H1 (cell line): ENCODE results near the gene CYP46A1. TPM values are rescaled to one million over a fixed set of nuclear protein-coding genes. Genes with fewer than 3 reads are reported as not detected.

ENCODE experiments used
- CTCF ChIA-PET: fragments of 300-600 bp; sonication (Branson Sonifier 250); formaldehyde crosslinking; loops from one replicate; lab custom pipeline; 2021; ENCODE audit not compliant: partially characterized antibody; lab: Charles Lee
- POLR2A ChIA-PET: fragments of 300-600 bp; sonication (Branson Sonifier 250); formaldehyde crosslinking; loops from one replicate; lab custom pipeline; 2021; ENCODE audit warnings: inconsistent platforms; ENCODE audit not compliant: partially characterized antibody; lab: Charles Lee
- DNase-seq, 2 experiments: peaks; one replicate each; pipeline versions ENCODE4 v3.0.0 to v3.0.0-alpha.2; 2010 to 2022; ENCODE audit warnings: low spot score in 2 of 2, low read depth in 1 of 2, mixed read lengths in 1 of 2
- FAIRE-seq: peaks from 2 replicates; lab custom pipeline; 2011; peaks lifted over from hg19 to GRCh38; lab: Jason Lieb, UNC
- H2AFZ ChIP-seq: 2 replicates; pipeline ENCODE4 v1.8.1; 2012; ENCODE audit warnings: low read length, inconsistent platforms
- H2AK5ac ChIP-seq: 2 replicates; pipeline ENCODE4 v1.6.1; 2013; ENCODE audit warnings: low read depth, low read length
- H2BK120ac ChIP-seq: replicated peaks from 2 replicates; pipeline ENCODE3; 2013; ENCODE audit warnings: low read depth, low read length, inconsistent platforms
- H2BK12ac ChIP-seq: 2 replicates; pipeline ENCODE4 v1.6.1; 2013; ENCODE audit warnings: low read depth, low read length
- H2BK15ac ChIP-seq: 2 replicates; pipeline ENCODE4 v1.6.1; 2013; ENCODE audit warnings: low read length
- H2BK20ac ChIP-seq: 2 replicates; pipeline ENCODE4 v1.6.1; 2013; ENCODE audit warnings: low read length
- H2BK5ac ChIP-seq: 2 replicates; pipeline ENCODE4 v1.6.1; 2013; ENCODE audit warnings: low read depth, low read length
- H3K14ac ChIP-seq: 2 replicates; pipeline ENCODE4 v1.6.1; 2013; ENCODE audit warnings: inconsistent platforms; ENCODE audit not compliant: insufficient read length
- H3K18ac ChIP-seq: 2 replicates; pipeline ENCODE4 v1.6.1; 2013; ENCODE audit warnings: low read length; ENCODE audit errors: extremely low read depth
- H3K23ac ChIP-seq: 2 replicates; pipeline ENCODE4 v1.6.1; 2013; ENCODE audit warnings: inconsistent platforms; ENCODE audit not compliant: insufficient read length
- H3K23me2 ChIP-seq: 2 replicates; pipeline ENCODE4 v1.6.1; 2013; ENCODE audit warnings: low read depth, low read length
- H3K27ac ChIP-seq: 2 replicates; pipeline ENCODE4 v1.6.1; 2011; ENCODE audit warnings: low read depth, low read length, inconsistent platforms
- H3K27me3 ChIP-seq, 4 experiments: replicated peaks in 1 of 4; 1 replicate in 1 of 4; 2 replicates in 3 of 4; pipeline versions ENCODE4 v1.6.1 to v1.8.1; 2011 to 2013; ENCODE audit warnings: low read length in 3 of 4, mild to moderate bottlenecking in 3 of 4, inconsistent platforms in 2 of 4, mixed read lengths in 2 of 4, moderate library complexity in 1 of 4; ENCODE audit not compliant: control insufficient read depth in 3 of 4, insufficient read depth in 3 of 4; ENCODE audit errors: extremely low read depth in 1 of 4
- H3K36me3 ChIP-seq, 4 experiments: 2 replicates each; pipeline versions ENCODE4 v1.6.1 to v1.8.1; 2011 to 2013; ENCODE audit warnings: mild to moderate bottlenecking in 4 of 4, low read length in 3 of 4, moderate library complexity in 2 of 4, control low read depth in 1 of 4, inconsistent platforms in 1 of 4; ENCODE audit not compliant: insufficient read depth in 4 of 4, control insufficient read depth in 2 of 4
- H3K4ac ChIP-seq: replicated peaks from 2 replicates; pipeline ENCODE3; 2013; ENCODE audit warnings: low read length, low read depth, mixed read lengths, inconsistent platforms; ENCODE audit not compliant: insufficient read length
- H3K4me1 ChIP-seq, 4 experiments: replicated peaks in 1 of 4; 1 replicate in 1 of 4; 2 replicates in 3 of 4; pipeline versions ENCODE4 v1.6.1 to v1.8.1; 2011 to 2013; ENCODE audit warnings: low read length in 3 of 4, inconsistent platforms in 2 of 4, mixed read lengths in 1 of 4; ENCODE audit not compliant: insufficient read depth in 4 of 4, control insufficient read depth in 3 of 4
- H3K4me2 ChIP-seq, 2 experiments: 2 replicates each; pipeline versions ENCODE4 v1.6.1 to v1.8.1; 2011 to 2013; ENCODE audit warnings: low read depth in 2 of 2, low read length in 2 of 2, control low read depth in 1 of 2, inconsistent platforms in 1 of 2, mild to moderate bottlenecking in 1 of 2; ENCODE audit not compliant: insufficient read depth in 1 of 2
- H3K4me3 ChIP-seq, 4 experiments: fragments of 200-600, 300-600 bp in 1 of 4; sonication (generic), shearing (Covaris generic), sonication (Bioruptor Twin) in 1 of 4; 2 replicates each; pipeline versions ENCODE4 v1.5.1 to v1.8.1; 2011 to 2016; ENCODE audit warnings: low read length in 4 of 4, low read depth in 3 of 4, control low read depth in 2 of 4, inconsistent platforms in 2 of 4, mild to moderate bottlenecking in 2 of 4, mixed read lengths in 1 of 4, moderate library complexity in 1 of 4; ENCODE audit not compliant: insufficient read depth in 2 of 4; ENCODE audit errors: extremely low read depth in 1 of 4
- H3K56ac ChIP-seq: replicated peaks from 2 replicates; pipeline ENCODE3; 2013; ENCODE audit warnings: low read depth, mild to moderate bottlenecking, mixed read lengths, low read length, inconsistent platforms; ENCODE audit not compliant: insufficient read length
- H3K79me1 ChIP-seq: 2 replicates; pipeline ENCODE4 v1.6.1; 2013; ENCODE audit warnings: low read depth, low read length, control low read depth
- H3K79me2 ChIP-seq, 2 experiments: 2 replicates each; pipeline versions ENCODE4 v1.6.1 to v1.8.1; 2012 to 2013; ENCODE audit warnings: low read length in 2 of 2, mild to moderate bottlenecking in 2 of 2, inconsistent platforms in 1 of 2; ENCODE audit not compliant: insufficient read depth in 2 of 2, control insufficient read depth in 1 of 2
- H3K9ac ChIP-seq, 4 experiments: replicated peaks in 1 of 4; 1 replicate in 1 of 4; 2 replicates in 3 of 4; pipeline versions ENCODE4 v1.6.1 to v1.8.1; 2011 to 2013; ENCODE audit warnings: low read depth in 3 of 4, low read length in 3 of 4, control low read depth in 2 of 4, mild to moderate bottlenecking in 2 of 4, moderate library complexity in 2 of 4, inconsistent platforms in 1 of 4; ENCODE audit errors: extremely low read depth in 1 of 4
- H3K9me3 ChIP-seq, 2 experiments: 2 replicates each; pipeline versions ENCODE4 v1.6.1 to v1.8.1; 2012 to 2013; ENCODE audit warnings: mild to moderate bottlenecking in 2 of 2, moderate library complexity in 2 of 2, control low read depth in 1 of 2, inconsistent platforms in 1 of 2, low read depth in 1 of 2, low read length in 1 of 2, mixed read lengths in 1 of 2; ENCODE audit not compliant: insufficient read depth in 2 of 2
- H4K20me1 ChIP-seq, 2 experiments: replicated peaks in 1 of 2; 2 replicates each; pipeline versions ENCODE3 to v1.8.1; 2011 to 2013; ENCODE audit warnings: inconsistent platforms in 2 of 2, low read length in 2 of 2, mild to moderate bottlenecking in 1 of 2; ENCODE audit not compliant: insufficient read depth in 2 of 2, control insufficient read depth in 1 of 2
- H4K5ac ChIP-seq: 2 replicates; pipeline ENCODE4 v1.6.1; 2013; ENCODE audit warnings: low read length, low read depth, mixed read lengths, inconsistent platforms; ENCODE audit not compliant: insufficient read length
- H4K8ac ChIP-seq: 2 replicates; pipeline ENCODE4 v1.8.0; 2013; ENCODE audit warnings: mild to moderate bottlenecking, moderate library complexity, low read length, inconsistent platforms; ENCODE audit not compliant: insufficient read depth; ENCODE audit errors: extremely low read depth
- H4K91ac ChIP-seq: replicated peaks from 2 replicates; pipeline ENCODE3; 2013; ENCODE audit warnings: low read length, mixed read lengths, inconsistent platforms; ENCODE audit not compliant: insufficient read length
- BACH1 ChIP-seq: IDR thresholded peaks from 2 replicates; pipeline ENCODE4 v1.6.1; 2012; ENCODE audit warnings: low read length, improper control_type of control experiment
- BRCA1 ChIP-seq: IDR thresholded peaks from 2 replicates; pipeline ENCODE4 v1.6.1; 2012; ENCODE audit warnings: low read depth, low read length, improper control_type of control experiment
- CHD2 ChIP-seq: IDR thresholded peaks from 2 replicates; pipeline ENCODE4 v1.6.1; 2012; ENCODE audit warnings: low read length, improper control_type of control experiment
- CTBP2 ChIP-seq: IDR thresholded peaks from 2 replicates; pipeline ENCODE4 v1.7.0; 2011; ENCODE audit warnings: borderline replicate concordance, mild to moderate bottlenecking, moderate library complexity, mixed read lengths, low read length; ENCODE audit not compliant: insufficient read depth, insufficient read length
- EZH2 ChIP-seq: fragments of 200-600 bp; sonication (generic); IDR thresholded peaks from 2 replicates; pipeline ENCODE4 v1.7.1; 2012; ENCODE audit warnings: low read depth, mild to moderate bottlenecking, moderate library complexity, low read length, inconsistent platforms; ENCODE audit not compliant: severe bottlenecking
- FOSL1 ChIP-seq: IDR thresholded peaks from 2 replicates; pipeline ENCODE4 v1.6.1; 2011; ENCODE audit warnings: mild to moderate bottlenecking, low read depth, low read length, moderate library complexity; ENCODE audit not compliant: insufficient read depth
- POU5F1 ChIP-seq: IDR thresholded peaks from 2 replicates; pipeline ENCODE4 v1.6.1; 2011; ENCODE audit warnings: low read depth, mild to moderate bottlenecking, low read length, moderate library complexity
- RXRA ChIP-seq: IDR thresholded peaks from 2 replicates; pipeline ENCODE4 v1.6.1; 2011; ENCODE audit warnings: low read depth, mild to moderate bottlenecking, low read length, moderate library complexity; ENCODE audit not compliant: insufficient read depth
- SIN3A ChIP-seq, 2 experiments: IDR thresholded peaks in 1 of 2; conservative IDR thresholded peaks in 1 of 2; 2 replicates each; pipeline ENCODE4 v1.6.1; 2011 to 2012; ENCODE audit warnings: low read length in 2 of 2, improper control_type of control experiment in 1 of 2, low read depth in 1 of 2, mild to moderate bottlenecking in 1 of 2
- SIRT6 ChIP-seq: IDR thresholded peaks from one replicate; pipeline ENCODE4 v1.7.1; 2012; ENCODE audit warnings: low read length, inconsistent platforms
- TBP ChIP-seq: IDR thresholded peaks from 2 replicates; pipeline ENCODE4 v1.6.1; 2011; ENCODE audit warnings: low read depth, low read length, improper control_type of control experiment
- WGBS, 2 experiments: shearing (Covaris generic) in 1 of 2; methylation state at CpG; one replicate each; pipeline versions ENCODE4 v1.1.6 to v1.1.7; 2013 to 2015; ENCODE audit warnings: low lambda C conversion rate in 2 of 2, mixed read lengths in 2 of 2, inconsistent platforms in 1 of 2, low coverage in 1 of 2, missing lambda C conversion rate in 1 of 2; ENCODE audit not compliant: insufficient replicate concordance in 2 of 2, insufficient coverage in 1 of 2, insufficient read length in 1 of 2; ENCODE audit errors: extremely low coverage in 1 of 2, missing lambda C conversion rate in 1 of 2; 5-methylcytosine and 5-hydroxymethylcytosine counted together
- polyA plus RNA-seq, 7 experiments: library from polyadenylated mRNA; depleted of rRNA in 3 of 7; stranded (reverse) in 5 of 7; unstranded in 2 of 7; fragments of >200 nt in 5 of 7; fragments of 200-250 nt in 2 of 7; gene quantifications; 1 replicate in 5 of 7; 2 replicates in 1 of 7; 4 replicates in 1 of 7; pipeline versions ENCODE4 v1.2.1 to v1.2.3, GENCODE V29; 2011 to 2013; ENCODE audit warnings: missing spikeins in 2 of 7, mixed read lengths in 2 of 7
- total RNA-seq: library from RNA; stranded (reverse); fragmentation: NEBNext Ultra II Directional; extraction: Animal tissue kit (Norgen Biotek cat#: 25700); gene quantifications from 2 replicates; pipeline ENCODE4 v1.2.1, GENCODE V29; 2021
- TF ChIP-seq, protein P1 (sequence below): IDR thresholded peaks from 2 replicates; pipeline ENCODE4 v1.6.1; 2012; ENCODE audit warnings: inconsistent platforms

Gene CYP46A1
- total and polyA plus RNA-seq, 2 of the 8 experiments (the other 6 are each of a cell fraction or from before 2014, with no cell fraction given): 0.41 to 1.3 TPM

DNA sequence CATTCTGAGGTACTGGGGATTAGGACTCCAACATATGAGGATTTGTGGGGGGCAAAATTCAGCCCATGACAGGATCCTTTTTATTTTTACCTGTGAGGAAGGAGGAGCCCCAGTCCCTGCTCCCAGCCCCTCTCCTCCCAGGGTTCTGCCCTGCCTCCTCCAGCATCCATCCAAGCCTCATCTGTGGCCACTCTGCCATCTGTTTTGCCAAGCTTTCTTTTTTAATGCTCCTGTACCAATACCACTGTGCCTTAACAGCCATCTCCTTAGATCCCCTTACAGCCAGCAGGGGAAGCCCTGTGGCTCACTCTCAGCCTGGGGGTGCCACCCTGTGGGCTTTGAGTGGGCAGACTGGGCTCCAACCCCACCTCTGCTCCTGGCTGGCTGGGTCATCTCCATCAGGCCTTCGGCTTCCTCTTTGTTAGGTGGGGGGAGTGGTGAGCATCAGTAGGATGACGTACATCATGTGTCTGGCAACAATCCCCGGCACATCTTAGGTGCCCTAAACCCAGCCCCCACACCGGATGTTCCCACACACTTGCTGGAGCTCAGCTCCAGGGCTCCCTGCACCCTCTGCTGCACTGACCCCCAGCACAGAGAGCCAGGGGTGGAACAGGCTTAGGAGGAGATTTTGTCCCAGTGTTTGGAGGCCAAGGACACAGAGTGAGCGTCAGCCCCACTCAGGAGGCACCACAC, 40.2 kb downstream of the CYP46A1 start:
- Histone ChIP-seq H2BK5ac (no peak overlapping the region), H3K27ac (no peak overlapping the region), H3K9ac (no peak overlapping the region), H2AFZ (no peak overlapping the region), H4K5ac (no peak overlapping the region), H2AK5ac (no peak overlapping the region), H3K56ac (no peak overlapping the region), H2BK120ac (no peak overlapping the region), H3K4me2 (no peak overlapping the region), H3K23me2 (no peaks in the 10 kb centered on the region), H3K4me3 (no peak overlapping the region), H3K4ac (no peak overlapping the region), H2BK20ac (no peak overlapping the region), H2BK12ac (no peak overlapping the region), H3K18ac (no peak overlapping the region), H4K20me1 (peaks cover 0 to 1% of the 10 kb centered on the region in 2 experiments), H3K79me1 (no peaks in the 10 kb centered on the region), H2BK15ac (0 out of 2 replicates have a peak overlapping the region, but pooled peaks have one; percentile 10), H3K23ac (no peak overlapping the region), H3K14ac (no peak overlapping the region), H3K27me3 (no peaks in the 10 kb centered on the region), H3K79me2 (no peaks in the 10 kb centered on the region), H3K4me1 (peaks cover 0 to 6% (median under 1%) of the 10 kb centered on the region in 4 experiments; a peak in 1 of 7 replicates), H3K9me3 (no peaks in the 10 kb centered on the region), H4K8ac (peak overlapping the region; percentile 38; the same call in 1 of the 2 replicates), H4K91ac (no peak overlapping the region), H3K36me3 (no peaks in the 10 kb centered on the region)
- POLR2A ChIA-PET: no interaction called here
- WGBS, 2 experiments: 90% methylated on average over 5 of the region's 5 CpGs; no CpG with 5 or more reads in 1 of the 2 experiments
- CTCF ChIA-PET: interaction anchor here (1.0 to 18.9 kb wide), 4 partner anchors 23 to 171 kb away, joined by 3 to 237 read pairs (median 3); no protein-coding TSS in a partner anchor
- DNase-seq (no peak), FAIRE-seq (no peak)
- TF ChIP-seq CHD2: no peak
- TF ChIP-seq, protein P1, sequence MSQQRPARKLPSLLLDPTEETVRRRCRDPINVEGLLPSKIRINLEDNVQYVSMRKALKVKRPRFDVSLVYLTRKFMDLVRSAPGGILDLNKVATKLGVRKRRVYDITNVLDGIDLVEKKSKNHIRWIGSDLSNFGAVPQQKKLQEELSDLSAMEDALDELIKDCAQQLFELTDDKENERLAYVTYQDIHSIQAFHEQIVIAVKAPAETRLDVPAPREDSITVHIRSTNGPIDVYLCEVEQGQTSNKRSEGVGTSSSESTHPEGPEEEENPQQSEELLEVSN: no peak
- no peak for TF ChIP-seq SIRT6
- no peak for TF ChIP-seq BACH1
- TF ChIP-seq RXRA: no peak
- no peak for TF ChIP-seq CTBP2
- TF ChIP-seq BRCA1: no peak
- TF ChIP-seq POU5F1: no peak
- no peak for TF ChIP-seq SIN3A (conservative IDR thresholded peaks at IDR 0.05 in 1 of 2, IDR thresholded peaks at IDR 0.05 in 1 of 2; ENCODE audit: low read depth in 1 of 2, low read length in 2 of 2)
- no peak for TF ChIP-seq TBP
- TF ChIP-seq EZH2: no peak
- TF ChIP-seq FOSL1: no peak
